ENCODE results near the gene PRPS1.
"Not testable (repeated sequence)": the region's sequence is repeated elsewhere in the genome, so short reads cannot be mapped to it uniquely, and the experiment has no call there.

PRPS1 gene

DNA sequence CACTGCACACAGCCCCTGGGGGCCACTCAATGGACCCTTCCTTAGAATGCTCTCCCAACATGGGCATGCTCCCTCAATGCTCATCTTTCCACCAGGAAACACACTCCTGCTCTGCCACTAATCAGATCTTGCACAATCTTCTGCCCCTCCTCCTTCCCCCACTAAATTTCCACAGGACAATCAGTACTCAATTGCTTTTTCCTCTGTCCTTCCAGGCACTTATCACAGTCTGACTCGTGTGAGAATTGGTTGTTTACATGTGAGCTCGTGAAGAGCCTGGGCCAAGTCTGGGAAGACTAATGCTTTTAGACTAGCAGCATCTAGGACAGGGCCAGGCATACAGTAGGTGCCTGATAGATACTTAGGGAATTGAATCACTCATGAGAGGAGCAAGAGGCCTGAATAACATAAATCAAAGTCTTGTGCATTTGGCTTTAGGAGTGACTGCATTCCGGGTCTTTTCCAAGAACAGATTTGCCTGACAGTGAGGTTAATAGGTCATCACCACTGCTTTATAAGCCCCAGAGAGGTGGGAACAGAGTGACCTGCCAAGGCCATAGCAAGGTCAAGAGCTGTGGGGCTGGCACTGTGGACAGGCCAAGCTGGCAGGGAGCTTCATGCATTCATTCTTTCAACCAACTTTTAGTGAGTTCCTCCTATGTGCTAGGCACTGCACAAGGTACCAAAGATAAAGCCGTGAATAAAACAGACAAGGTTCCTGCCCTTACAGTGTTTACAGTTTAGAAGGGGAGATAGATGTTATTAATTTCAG lies 55.0 kb downstream of the PRPS1 start:
- H3K27ac ChIP-seq = no peak overlapping the region
- TF ChIP-seq, protein P1, sequence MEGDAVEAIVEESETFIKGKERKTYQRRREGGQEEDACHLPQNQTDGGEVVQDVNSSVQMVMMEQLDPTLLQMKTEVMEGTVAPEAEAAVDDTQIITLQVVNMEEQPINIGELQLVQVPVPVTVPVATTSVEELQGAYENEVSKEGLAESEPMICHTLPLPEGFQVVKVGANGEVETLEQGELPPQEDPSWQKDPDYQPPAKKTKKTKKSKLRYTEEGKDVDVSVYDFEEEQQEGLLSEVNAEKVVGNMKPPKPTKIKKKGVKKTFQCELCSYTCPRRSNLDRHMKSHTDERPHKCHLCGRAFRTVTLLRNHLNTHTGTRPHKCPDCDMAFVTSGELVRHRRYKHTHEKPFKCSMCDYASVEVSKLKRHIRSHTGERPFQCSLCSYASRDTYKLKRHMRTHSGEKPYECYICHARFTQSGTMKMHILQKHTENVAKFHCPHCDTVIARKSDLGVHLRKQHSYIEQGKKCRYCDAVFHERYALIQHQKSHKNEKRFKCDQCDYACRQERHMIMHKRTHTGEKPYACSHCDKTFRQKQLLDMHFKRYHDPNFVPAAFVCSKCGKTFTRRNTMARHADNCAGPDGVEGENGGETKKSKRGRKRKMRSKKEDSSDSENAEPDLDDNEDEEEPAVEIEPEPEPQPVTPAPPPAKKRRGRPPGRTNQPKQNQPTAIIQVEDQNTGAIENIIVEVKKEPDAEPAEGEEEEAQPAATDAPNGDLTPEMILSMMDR (conservative IDR thresholded peaks at IDR 0.05) = no peak

- TF ChIP-seq, protein P1 (conservative IDR thresholded peaks at IDR 0.05) = no peak
- H3K27ac ChIP-seq = no peak overlapping the region
These were observed 55.6 kb downstream of the PRPS1 start for GRCh38 chrX:107683931-107684330.

DNA sequence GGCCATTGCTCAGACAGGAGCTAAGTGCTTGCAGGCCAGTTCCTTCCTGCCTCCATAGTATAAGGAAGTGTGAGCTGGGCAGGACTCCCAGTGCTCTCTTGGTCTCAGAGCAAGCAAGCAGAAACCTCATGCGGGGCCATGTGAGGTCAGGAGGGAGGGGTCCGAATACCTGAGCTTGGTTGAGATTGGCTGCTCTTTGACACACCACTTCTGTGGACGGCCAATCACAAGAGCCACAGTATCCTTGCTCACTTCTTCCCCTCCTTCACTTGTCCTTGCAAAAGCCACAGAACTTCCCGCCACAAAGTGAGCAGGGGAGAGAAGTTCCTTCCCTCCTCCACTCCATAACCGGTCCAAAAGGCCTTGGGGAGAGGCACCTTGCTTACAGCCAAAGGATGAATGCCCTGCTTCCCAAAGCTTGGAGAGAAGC lies 56.7 kb downstream of the PRPS1 start:
- TF ChIP-seq, protein P1 (conservative IDR thresholded peaks at IDR 0.05) = no peak
- no peak overlapping the region for H3K27ac ChIP-seq

- not testable (repeated sequence) for H3K27ac ChIP-seq
These were observed 57.3 kb downstream of the PRPS1 start for GRCh38 chrX:107685586-107685985.

DNA sequence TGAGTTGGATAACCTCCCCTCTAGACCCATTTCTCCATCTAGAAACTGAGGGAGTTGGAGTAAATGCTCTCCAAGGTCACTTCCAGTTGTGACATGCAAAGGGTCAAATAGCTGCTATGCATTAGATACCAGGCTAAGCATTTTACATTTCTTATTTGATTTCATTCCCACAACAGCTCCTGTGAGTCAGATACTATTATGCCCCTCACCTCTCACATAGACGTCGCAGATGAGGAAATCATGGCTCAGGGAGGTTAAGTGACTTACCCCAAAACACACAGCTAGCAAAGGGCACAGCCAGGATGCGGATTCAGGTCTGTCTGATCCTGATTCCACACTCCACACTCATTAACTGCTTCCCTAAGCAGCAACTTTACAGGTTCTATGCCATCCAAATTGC lies 57.7 kb downstream of the PRPS1 start:
- TF ChIP-seq, protein P1 (conservative IDR thresholded peaks at IDR 0.05) = no peak
- no peak overlapping the region for H3K27ac ChIP-seq

- no peak overlapping the region for H3K27ac ChIP-seq
- TF ChIP-seq, protein P1 (conservative IDR thresholded peaks at IDR 0.05) = no peak
These were observed 58.5 kb downstream of the PRPS1 start for GRCh38 chrX:107686792-107687191.

DNA sequence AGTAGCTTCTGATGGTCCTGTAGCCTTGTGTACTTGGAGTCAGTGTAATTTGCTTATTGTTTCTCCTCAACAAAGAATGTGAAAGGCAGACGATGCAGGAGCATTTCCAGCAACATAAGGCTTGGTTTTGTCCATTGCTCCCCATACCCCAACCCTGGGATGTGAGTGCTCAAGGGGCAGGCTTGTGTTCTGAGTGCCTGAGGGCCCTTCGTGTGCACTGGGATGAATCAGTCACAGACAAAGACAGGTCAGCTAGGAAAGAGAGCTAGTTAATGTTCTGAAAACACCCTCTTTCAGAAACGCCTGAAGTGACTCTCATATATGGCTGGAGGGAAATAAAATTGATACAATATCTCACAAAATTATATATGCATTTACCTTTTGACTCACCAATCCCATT lies 59.1 kb downstream of the PRPS1 start:
- H3K27ac ChIP-seq = no peak overlapping the region
- TF ChIP-seq, protein P1 (conservative IDR thresholded peaks at IDR 0.05) = no peak

- TF ChIP-seq, protein P1 (conservative IDR thresholded peaks at IDR 0.05) = no peak
- no peak overlapping the region for H3K27ac ChIP-seq
These were observed 62.7 kb downstream of the PRPS1 start for GRCh38 chrX:107691024-107691448.
